ENCODE measurements around the gene LRRFIP1.

LRRFIP1 gene

GRCh38 chr2:237643066-237643465, 15.7 kb downstream of the LRRFIP1 start:
- no peak overlapping the region for H2BK120ac ChIP-seq (ENCODE audit: low read depth, low read length)
- no peak overlapping the region for H2BK12ac ChIP-seq (ENCODE audit: low read length)
- H2BK5ac ChIP-seq (ENCODE audit: low read length) = no peak overlapping the region
- no peak overlapping the region for H2AFZ ChIP-seq (ENCODE audit: low read length)
- H4K8ac ChIP-seq (ENCODE audit: low read depth, low read length) = no peak overlapping the region
- no peak overlapping the region for H3K4me3 ChIP-seq (ENCODE audit: low read length in 2 of 2)
- H3K4me1 ChIP-seq (ENCODE audit: control insufficient read depth in 2 of 2, insufficient read depth in 1 of 2, low read depth in 1 of 2, low read length in 2 of 2) = peaks cover 0 to 1% of the 10 kb centered on the region in 2 donors
- no CpG with 5 or more reads among the region's 13 CpGs for WGBS, 2 donors (ENCODE audit: extremely low coverage in 2 of 2, insufficient read length in 2 of 2, insufficient replicate concordance in 1 of 2)
- H2BK15ac ChIP-seq (ENCODE audit: low read length) = no peak overlapping the region
- no peak overlapping the region for H3K14ac ChIP-seq (ENCODE audit: low read length)
- H3K18ac ChIP-seq (ENCODE audit: low read length) = no peak overlapping the region
- H3K79me1 ChIP-seq (ENCODE audit: low read depth, low read length) = peaks cover 1% of the 10 kb centered on the region
- H3K27me3 ChIP-seq (ENCODE audit: control insufficient read depth in 3 of 3, insufficient read depth in 3 of 3, low read depth in 1 of 3, low read length in 3 of 3) = no peaks in the 10 kb centered on the region
- H3K9ac ChIP-seq (ENCODE audit: low read depth, low read length, poor library complexity) = no peak overlapping the region
- H3K4me2 ChIP-seq (ENCODE audit: insufficient read depth, low read length, poor library complexity, severe bottlenecking) = no peak overlapping the region
- no peak overlapping the region for H2AK5ac ChIP-seq (ENCODE audit: low read depth, low read length)
- no peak overlapping the region for H3K23ac ChIP-seq (ENCODE audit: low read depth, low read length, poor library complexity)
- no peak overlapping the region for H3K27ac ChIP-seq (replicated peaks; ENCODE audit: low read length)
- peaks cover 2 to 20% of the 10 kb centered on the region in 2 donors for H3K36me3 ChIP-seq (replicated peaks in 1 of 2; ENCODE audit: control insufficient read depth in 2 of 2, insufficient read depth in 2 of 2, low read length in 2 of 2)
- no peak overlapping the region for H3K4ac ChIP-seq (ENCODE audit: low read length)
- no peak overlapping the region for H4K91ac ChIP-seq (ENCODE audit: low read depth, low read length, poor library complexity)
- peaks cover 4 to 6% of the 10 kb centered on the region in 2 donors for H3K9me3 ChIP-seq (replicated peaks in 1 of 2; ENCODE audit: control insufficient read depth in 2 of 2, insufficient read depth in 1 of 2, low read depth in 1 of 2, low read length in 2 of 2)
- DNase-seq (ENCODE audit: low spot score) = no peak

DNA sequence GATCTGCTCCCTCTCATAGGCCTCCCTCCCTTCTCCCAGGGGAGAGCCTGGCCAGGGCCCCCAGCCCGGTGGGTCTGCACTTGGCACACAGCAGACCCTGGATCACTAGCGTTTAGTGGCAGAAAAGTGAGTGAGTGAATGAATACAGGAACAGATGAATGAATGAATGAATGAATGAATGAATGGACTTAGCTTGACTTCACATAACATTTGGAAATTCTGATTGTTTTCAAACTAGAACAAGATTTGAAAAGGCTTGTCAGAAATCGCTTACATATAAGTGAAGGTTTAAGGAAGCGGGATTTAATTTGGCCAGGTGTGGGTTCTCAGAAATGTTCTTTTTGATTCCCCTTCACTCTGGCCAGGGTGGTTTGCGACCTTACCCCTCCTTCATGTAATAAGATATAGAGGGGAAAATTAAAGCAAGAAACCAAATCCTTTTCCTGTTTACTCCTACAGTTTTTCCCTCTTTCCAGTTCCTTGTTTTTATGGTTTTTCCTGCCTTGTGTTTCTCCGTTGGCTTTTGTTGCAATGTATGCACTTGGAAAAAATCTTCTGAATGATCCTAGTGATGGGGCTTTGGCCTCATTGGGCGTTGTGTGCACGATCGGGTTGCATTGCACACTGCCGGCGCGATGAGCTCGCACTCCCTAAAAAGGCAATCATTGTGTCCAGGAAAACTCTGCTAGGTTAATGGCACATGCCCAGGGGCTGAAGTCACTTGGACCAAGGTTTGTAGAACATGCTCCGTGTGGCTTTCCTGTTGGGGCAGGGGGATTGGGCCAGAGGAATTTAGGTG, 16.4 kb downstream of the LRRFIP1 start:
- Histone ChIP-seq H2BK5ac (ENCODE audit: low read length) (no peak overlapping the region), H3K4me2 (ENCODE audit: insufficient read depth, low read length, poor library complexity, severe bottlenecking) (no peak overlapping the region), H3K4me3 (ENCODE audit: low read length in 2 of 2) (no peak overlapping the region), H4K8ac (ENCODE audit: low read depth, low read length) (no peak overlapping the region), H3K14ac (ENCODE audit: low read length) (no peak overlapping the region), H2AK5ac (ENCODE audit: low read depth, low read length) (no peak overlapping the region), H2BK12ac (ENCODE audit: low read length) (no peak overlapping the region), H3K27ac (replicated peaks; ENCODE audit: low read length) (no peak overlapping the region), H3K36me3 (replicated peaks in 1 of 2; ENCODE audit: control insufficient read depth in 2 of 2, insufficient read depth in 2 of 2, low read length in 2 of 2) (peaks cover 2 to 20% of the 10 kb centered on the region in 2 donors), H3K4ac (ENCODE audit: low read length) (no peak overlapping the region), H3K79me1 (ENCODE audit: low read depth, low read length) (no peaks in the 10 kb centered on the region), H2BK120ac (ENCODE audit: low read depth, low read length) (no peak overlapping the region), H3K27me3 (ENCODE audit: control insufficient read depth in 3 of 3, insufficient read depth in 3 of 3, low read depth in 1 of 3, low read length in 3 of 3) (no peaks in the 10 kb centered on the region), H3K23ac (ENCODE audit: low read depth, low read length, poor library complexity) (no peak overlapping the region), H3K4me1 (ENCODE audit: control insufficient read depth in 2 of 2, insufficient read depth in 1 of 2, low read depth in 1 of 2, low read length in 2 of 2) (peaks cover 0 to 1% of the 10 kb centered on the region in 2 donors), H2BK15ac (ENCODE audit: low read length) (no peak overlapping the region), H4K91ac (ENCODE audit: low read depth, low read length, poor library complexity) (no peak overlapping the region), H2AFZ (ENCODE audit: low read length) (no peak overlapping the region), H3K9ac (ENCODE audit: low read depth, low read length, poor library complexity) (no peak overlapping the region), H3K18ac (ENCODE audit: low read length) (no peak overlapping the region), H3K9me3 (replicated peaks in 1 of 2; ENCODE audit: control insufficient read depth in 2 of 2, insufficient read depth in 1 of 2, low read depth in 1 of 2, low read length in 2 of 2) (peaks cover 3 to 4% of the 10 kb centered on the region in 2 donors)
- no peak for DNase-seq (ENCODE audit: low spot score)
- no CpG with 5 or more reads among the region's 14 CpGs for WGBS, 2 donors (ENCODE audit: extremely low coverage in 2 of 2, insufficient read length in 2 of 2, insufficient replicate concordance in 1 of 2)

DNA sequence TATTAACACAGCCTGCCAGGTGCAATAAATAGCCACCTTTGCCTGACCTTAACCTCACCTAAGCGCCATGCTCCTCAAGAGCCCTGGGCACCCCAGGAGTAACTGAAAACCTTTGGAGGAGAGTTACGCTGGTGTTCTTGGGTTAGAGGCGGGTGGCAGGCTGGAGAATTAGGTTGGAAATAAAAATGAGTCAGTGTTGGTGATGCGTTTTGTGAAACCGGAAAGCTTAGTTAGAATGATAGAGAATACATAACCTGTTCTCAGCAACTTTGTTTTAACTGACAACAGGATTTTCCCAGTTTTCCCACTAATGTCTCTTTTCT, 17.0 kb downstream of the LRRFIP1 start:
- H3K36me3 ChIP-seq (replicated peaks in 1 of 2; ENCODE audit: control insufficient read depth in 2 of 2, insufficient read depth in 2 of 2, low read length in 2 of 2) = peaks cover 2 to 20% of the 10 kb centered on the region in 2 donors
- no peak overlapping the region for H3K4me2 ChIP-seq (ENCODE audit: insufficient read depth, low read length, poor library complexity, severe bottlenecking)
- no peak overlapping the region for H4K8ac ChIP-seq (ENCODE audit: low read depth, low read length)
- no peak overlapping the region for H3K27ac ChIP-seq (replicated peaks; ENCODE audit: low read length)
- no peak overlapping the region for H2AFZ ChIP-seq (ENCODE audit: low read length)
- no peak overlapping the region for H4K91ac ChIP-seq (ENCODE audit: low read depth, low read length, poor library complexity)
- H3K9me3 ChIP-seq (replicated peaks in 1 of 2; ENCODE audit: control insufficient read depth in 2 of 2, insufficient read depth in 1 of 2, low read depth in 1 of 2, low read length in 2 of 2) = peaks cover 3 to 4% of the 10 kb centered on the region in 2 donors
- no peak overlapping the region for H2BK12ac ChIP-seq (ENCODE audit: low read length)
- H3K4me1 ChIP-seq (ENCODE audit: control insufficient read depth in 2 of 2, insufficient read depth in 1 of 2, low read depth in 1 of 2, low read length in 2 of 2) = peaks cover 0 to 1% of the 10 kb centered on the region in 2 donors
- H2BK120ac ChIP-seq (ENCODE audit: low read depth, low read length) = no peak overlapping the region
- no peak overlapping the region for H3K14ac ChIP-seq (ENCODE audit: low read length)
- H3K18ac ChIP-seq (ENCODE audit: low read length) = no peak overlapping the region
- no peak for DNase-seq (ENCODE audit: low spot score)
- no peak overlapping the region for H3K4ac ChIP-seq (ENCODE audit: low read length)
- no peak overlapping the region for H2BK15ac ChIP-seq (ENCODE audit: low read length)
- H3K4me3 ChIP-seq (ENCODE audit: low read length in 2 of 2) = no peak overlapping the region
- H2AK5ac ChIP-seq (ENCODE audit: low read depth, low read length) = no peak overlapping the region
- H3K9ac ChIP-seq (ENCODE audit: low read depth, low read length, poor library complexity) = no peak overlapping the region
- H3K79me1 ChIP-seq (ENCODE audit: low read depth, low read length) = no peaks in the 10 kb centered on the region
- no peaks in the 10 kb centered on the region for H3K27me3 ChIP-seq (ENCODE audit: control insufficient read depth in 3 of 3, insufficient read depth in 3 of 3, low read depth in 1 of 3, low read length in 3 of 3)
- no peak overlapping the region for H3K23ac ChIP-seq (ENCODE audit: low read depth, low read length, poor library complexity)
- WGBS, 2 donors (ENCODE audit: extremely low coverage in 2 of 2, insufficient read length in 2 of 2, insufficient replicate concordance in 1 of 2) = no CpG with 5 or more reads among the region's 5 CpGs
- no peak overlapping the region for H2BK5ac ChIP-seq (ENCODE audit: low read length)

DNA sequence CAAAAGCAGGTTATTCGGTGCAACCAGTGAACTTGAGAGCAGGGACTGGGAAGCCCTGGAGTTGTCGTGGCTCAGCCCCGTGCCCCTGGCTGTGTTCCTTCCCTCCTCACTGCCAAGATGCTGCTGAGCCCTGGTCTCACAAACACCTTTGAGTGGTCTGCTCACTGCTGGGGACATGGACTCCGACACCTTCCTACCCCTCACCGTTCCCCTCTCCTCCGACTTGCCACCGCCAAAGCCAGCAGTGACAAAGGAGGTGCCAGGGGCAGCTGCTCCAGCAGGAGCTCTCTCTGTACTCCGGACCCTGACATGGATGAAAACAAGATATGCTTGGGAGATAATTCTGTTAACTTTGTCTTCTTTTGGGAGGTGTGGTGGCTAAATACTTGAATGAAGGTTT, 17.9 kb downstream of the LRRFIP1 start:
- Histone ChIP-seq H4K91ac (ENCODE audit: low read depth, low read length, poor library complexity) (no peak overlapping the region), H3K9ac (ENCODE audit: low read depth, low read length, poor library complexity) (no peak overlapping the region), H3K14ac (ENCODE audit: low read length) (no peak overlapping the region), H3K36me3 (replicated peaks in 1 of 2; ENCODE audit: control insufficient read depth in 2 of 2, insufficient read depth in 2 of 2, low read length in 2 of 2) (peaks cover 2 to 17% of the 10 kb centered on the region in 2 donors), H4K8ac (ENCODE audit: low read depth, low read length) (no peak overlapping the region), H2AK5ac (ENCODE audit: low read depth, low read length) (no peak overlapping the region), H3K9me3 (replicated peaks in 1 of 2; ENCODE audit: control insufficient read depth in 2 of 2, insufficient read depth in 1 of 2, low read depth in 1 of 2, low read length in 2 of 2) (peaks cover 3 to 4% of the 10 kb centered on the region in 2 donors), H3K27ac (replicated peaks; ENCODE audit: low read length) (no peak overlapping the region), H3K23ac (ENCODE audit: low read depth, low read length, poor library complexity) (no peak overlapping the region), H3K79me1 (ENCODE audit: low read depth, low read length) (no peaks in the 10 kb centered on the region), H3K4me1 (ENCODE audit: control insufficient read depth in 2 of 2, insufficient read depth in 1 of 2, low read depth in 1 of 2, low read length in 2 of 2) (peaks cover 0 to 1% of the 10 kb centered on the region in 2 donors), H2BK5ac (ENCODE audit: low read length) (no peak overlapping the region), H3K4me3 (ENCODE audit: low read length in 2 of 2) (no peak overlapping the region), H2AFZ (ENCODE audit: low read length) (no peak overlapping the region), H2BK12ac (ENCODE audit: low read length) (no peak overlapping the region), H3K27me3 (ENCODE audit: control insufficient read depth in 3 of 3, insufficient read depth in 3 of 3, low read depth in 1 of 3, low read length in 3 of 3) (no peaks in the 10 kb centered on the region), H3K4ac (ENCODE audit: low read length) (no peak overlapping the region), H2BK120ac (ENCODE audit: low read depth, low read length) (no peak overlapping the region), H3K4me2 (ENCODE audit: insufficient read depth, low read length, poor library complexity, severe bottlenecking) (no peak overlapping the region), H3K18ac (ENCODE audit: low read length) (no peak overlapping the region), H2BK15ac (ENCODE audit: low read length) (no peak overlapping the region)
- no peak for DNase-seq (ENCODE audit: low spot score)
- no CpG with 5 or more reads among the region's 8 CpGs for WGBS, 2 donors (ENCODE audit: extremely low coverage in 2 of 2, insufficient read length in 2 of 2, insufficient replicate concordance in 1 of 2)
